Fibroblast of villous mesenchyme (primary cell): ENCODE data around the gene MISP3. TPM values are rescaled to one million over a fixed set of nuclear protein-coding genes. Genes with fewer than 3 reads are reported as not detected.

Experiments used
- DNase-seq: peaks from one replicate; pipeline ENCODE4 v3.0.0-alpha.2; 2010; ENCODE audit warnings: low read depth
- H3K4me3 ChIP-seq: 2 replicates; pipeline ENCODE4 v1.5.1; 2011; ENCODE audit warnings: low read depth, mild to moderate bottlenecking, low read length
- CTCF ChIP-seq: IDR thresholded peaks from 2 replicates; pipeline ENCODE4 v1.5.1; 2012; ENCODE audit warnings: low read depth, mild to moderate bottlenecking, low read length; ENCODE audit not compliant: insufficient read depth
- total RNA-seq: library from RNA; depleted of rRNA; stranded (reverse); fragments of >200 nt; gene quantifications from 2 replicates; pipeline ENCODE4 v1.2.3, GENCODE V29; 2012

Gene MISP3
- total RNA-seq, 1 donor = under 0.01 TPM

DNA sequence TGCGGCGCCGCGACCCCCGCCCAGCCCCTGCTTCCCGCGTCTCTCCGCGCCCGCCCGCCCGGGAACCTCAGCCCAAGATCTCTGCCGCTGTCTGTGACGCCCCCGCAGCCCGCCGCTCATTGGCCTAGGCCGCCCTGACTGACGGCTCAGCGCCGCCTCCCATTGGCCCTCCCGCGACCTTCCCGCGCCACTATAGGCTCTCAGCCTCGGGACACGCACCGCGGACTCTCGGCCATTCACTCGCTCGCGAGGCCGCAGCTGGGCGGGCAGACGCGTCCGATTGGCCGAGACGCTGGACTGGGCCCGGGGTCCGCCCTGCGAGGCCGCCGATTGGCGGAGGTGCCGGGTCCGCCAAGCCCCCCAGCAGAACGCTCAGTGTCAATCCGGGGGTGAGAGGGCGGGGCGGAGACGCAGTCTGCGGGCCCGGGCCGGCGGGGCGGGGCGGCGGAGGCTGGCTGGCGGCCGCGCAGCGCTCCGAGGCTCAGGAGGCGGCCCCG is 45.1 kb downstream of the MISP3 start, which contains the start of gene PRKACA:
TSS of gene PRKACA (minus strand) at position 95 of the 497 bp plus-strand sequence. CDS start 215 bp downstream, outside the sequence.
- peak; percentile 99 for DNase-seq
- peak within 1 kb of the TSS; percentile 91 for H3K4me3 ChIP-seq
- no peak for TF ChIP-seq CTCF

DNA sequence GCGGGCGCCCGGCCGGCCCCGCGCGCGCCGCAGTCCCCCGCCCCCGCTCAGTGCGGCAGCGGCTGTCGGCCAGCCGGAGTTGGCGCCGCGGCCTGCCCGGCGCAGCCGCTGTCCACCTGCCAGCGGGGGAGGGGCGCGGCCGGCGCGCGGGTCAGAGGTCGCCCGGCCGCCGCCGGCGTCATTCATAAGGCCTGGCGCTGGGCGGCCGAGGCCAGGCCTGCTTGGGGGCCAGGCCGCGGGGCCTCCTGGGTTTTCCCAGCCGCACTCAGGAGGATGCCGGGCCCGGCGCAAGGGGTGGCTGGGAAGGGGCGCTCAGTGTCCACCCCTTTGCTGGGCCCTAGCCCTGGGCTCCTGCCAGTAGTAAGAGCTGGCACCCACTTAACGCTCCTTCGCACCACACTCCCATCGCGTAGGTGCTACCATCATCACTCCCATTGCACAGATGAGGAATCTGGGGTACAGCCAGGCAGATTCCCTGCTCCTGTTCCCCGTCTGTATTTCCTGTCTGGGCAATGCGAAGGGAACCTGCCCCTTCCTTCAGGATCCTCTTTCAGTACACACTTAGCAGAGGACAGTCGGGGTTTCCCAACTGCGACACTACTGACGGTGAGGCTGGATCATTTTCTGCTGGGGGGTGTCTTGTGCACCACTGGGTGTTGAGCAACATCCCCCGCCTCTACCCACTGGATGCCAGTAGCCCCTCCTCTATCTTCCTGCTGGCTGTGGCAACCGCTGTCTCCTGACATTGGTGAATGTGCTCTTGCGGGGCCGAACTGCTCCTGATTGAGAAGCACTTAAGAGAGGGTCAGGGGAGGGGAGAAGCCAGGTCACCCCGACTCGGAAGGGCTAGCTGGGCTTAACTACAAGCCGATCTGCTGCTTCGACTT is 45.8 kb downstream of the MISP3 start:
- H3K4me3 ChIP-seq = peak overlapping the region; percentile 56
- TF ChIP-seq CTCF = no peak
- DNase-seq = peak; percentile 94

- TF ChIP-seq CTCF = no peak
- DNase-seq = no peak
- peak overlapping the region; percentile 56 for H3K4me3 ChIP-seq
Measured at GRCh38 chr19:14119146-14119545, 46.6 kb downstream of the MISP3 start.

- no peak overlapping the region for H3K4me3 ChIP-seq
- DNase-seq = no peak
- no peak for TF ChIP-seq CTCF
Measured at GRCh38 chr19:14119644-14120496, 47.3 kb downstream of the MISP3 start.

GRCh38 chr19:14120497-14120780 is 47.9 kb downstream of the MISP3 start:
- TF ChIP-seq CTCF = no peak
- no peak for DNase-seq
- H3K4me3 ChIP-seq = no peak overlapping the region

DNA sequence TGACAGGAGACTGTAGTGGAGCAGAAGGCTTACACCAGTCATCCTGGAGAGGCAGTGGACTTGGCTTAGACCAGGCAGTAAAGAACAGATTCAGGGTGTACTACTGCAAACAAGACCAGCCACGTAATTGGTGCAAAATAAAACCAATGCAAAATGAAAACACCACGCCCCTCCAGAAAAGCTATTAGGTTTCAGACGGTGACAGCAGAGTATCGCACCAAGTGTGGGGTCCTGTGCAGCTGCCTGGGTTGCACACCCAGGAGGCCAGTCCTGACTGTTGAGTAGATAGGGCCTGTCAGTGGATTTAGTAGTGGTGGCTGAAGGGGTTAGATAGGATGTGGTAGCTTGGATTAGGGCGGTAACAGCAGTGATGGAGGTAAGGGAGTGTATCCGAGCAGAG is 50.3 kb downstream of the MISP3 start:
- DNase-seq = no peak
- no peak overlapping the region for H3K4me3 ChIP-seq
- no peak for TF ChIP-seq CTCF

Other genes starting within 250 kb of the MISP3 start
- gene NANOS3, start 195.7 kb upstream of the MISP3 start, total RNA-seq = 0.64 TPM in 1 of 2 replicates, not detected in the other
- 0.32 and 0.43 TPM in 2 replicates for gene BRME1, start 166.7 kb upstream of the MISP3 start, total RNA-seq
- gene CC2D1A, start 166.6 kb upstream of the MISP3 start, total RNA-seq = 18.6 and 22.9 TPM in 2 replicates
- 2.6 TPM in 2 replicates for gene PODNL1, start 134.4 kb upstream of the MISP3 start, total RNA-seq
- 13.4 and 13.9 TPM in 2 replicates for gene DCAF15, start 120.3 kb upstream of the MISP3 start, total RNA-seq
- gene RFX1, start 66.5 kb upstream of the MISP3 start, total RNA-seq = 2.3 and 2.6 TPM in 2 replicates
- gene RLN3, start 44.6 kb upstream of the MISP3 start, total RNA-seq = not detected in 2 replicates
- gene IL27RA, start 41.0 kb upstream of the MISP3 start, total RNA-seq = 2.9 and 3.9 TPM in 2 replicates
- under 0.01 TPM in 1 of 2 replicates, not detected in the other for gene PALM3, start 10.7 kb upstream of the MISP3 start, total RNA-seq
- gene C19orf67, start 13.0 kb downstream of the MISP3 start, total RNA-seq = not detected in 2 replicates
- gene SAMD1, start 18.0 kb downstream of the MISP3 start, total RNA-seq = 23.3 and 24.2 TPM in 2 replicates
- gene PRKACA, start 45.0 kb downstream of the MISP3 start, total RNA-seq = 50.1 and 50.3 TPM in 2 replicates
- gene ASF1B, start 63.8 kb downstream of the MISP3 start, total RNA-seq = 8.1 and 8.2 TPM in 2 replicates
- 1.7 and 1.9 TPM in 2 replicates for gene ADGRL1, start 133.4 kb downstream of the MISP3 start, total RNA-seq